GM21619 (cell line): ENCODE measurements around the gene IDH1.
"Not testable (repeated sequence)": the region's sequence is repeated elsewhere in the genome, so short reads cannot be mapped to it uniquely, and the experiment has no call there.

Source experiments
- ATAC-seq: cut with Tn5 transposase; IDR thresholded peaks from one replicate; pipeline ENCODE4 v1.9.1; 2021; ENCODE audit not compliant: unreplicated experiment

The IDH1 gene

GRCh38 chr2:208222351-208222750, 32.5 kb downstream of the IDH1 start:
- ATAC-seq, result no peak

GRCh38 chr2:208221873-208222272, 33.0 kb downstream of the IDH1 start:
- not testable (repeated sequence) for ATAC-seq

- no peak for ATAC-seq
Measured at GRCh38 chr2:208210688-208211451, 44.0 kb downstream of the IDH1 start.

- ATAC-seq, result no peak
Measured at GRCh38 chr2:208208335-208209085, 46.4 kb downstream of the IDH1 start.

GRCh38 chr2:208207769-208208168, 47.1 kb downstream of the IDH1 start:
- ATAC-seq, result no peak

- ATAC-seq, result no peak
Measured at GRCh38 chr2:208204166-208204565, 50.7 kb downstream of the IDH1 start.

GRCh38 chr2:208195531-208195930, 59.3 kb downstream of the IDH1 start:
- ATAC-seq, result no peak

- ATAC-seq, result no peak
Measured at GRCh38 chr2:208192611-208193236, 62.1 kb downstream of the IDH1 start.

- no peak for ATAC-seq
Measured at GRCh38 chr2:208189810-208190503, 64.9 kb downstream of the IDH1 start, which contains the start of gene C2orf80. C2orf80 (minus strand) TSS chr2:208190030; CDS start chr2:208186986, 3,044 bp downstream.

- no peak for ATAC-seq
Measured at GRCh38 chr2:208189069-208189809, 65.6 kb downstream of the IDH1 start.

- ATAC-seq, result no peak
Measured at GRCh38 chr2:208186893-208187292, 68.0 kb downstream of the IDH1 start.

GRCh38 chr2:208186465-208186864, 68.4 kb downstream of the IDH1 start:
- no peak for ATAC-seq
